ENCODE measurements around the gene MRPL3.

DNA sequence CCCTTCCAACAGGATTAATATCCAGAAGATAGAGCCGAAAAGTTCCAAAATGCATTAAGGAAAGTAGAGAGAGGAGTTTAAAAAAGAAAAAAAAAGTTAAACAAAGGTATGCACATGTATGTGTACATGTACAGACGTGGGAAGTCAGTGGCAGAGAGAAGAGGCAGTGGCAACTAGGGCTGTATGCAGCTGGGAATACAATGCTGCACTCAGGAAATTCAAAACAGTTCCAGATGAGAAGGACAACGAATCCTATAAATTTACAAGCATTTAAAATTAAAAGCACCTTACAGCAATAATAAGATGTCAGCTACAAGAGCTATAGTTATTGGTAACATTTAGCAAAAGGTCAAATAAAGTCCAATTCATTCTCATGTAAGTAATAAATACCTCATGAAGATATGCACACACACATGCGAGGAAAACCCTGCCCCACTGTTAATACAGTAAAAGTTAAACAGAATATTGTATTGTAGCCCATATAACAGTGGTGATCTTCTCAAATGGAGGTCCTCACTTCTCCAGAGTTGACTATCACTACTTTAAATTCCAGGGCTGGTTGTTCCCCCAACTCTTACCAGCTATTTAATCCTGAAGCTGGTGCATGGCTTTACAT, 18.2 kb downstream of the MRPL3 start:
- TF ChIP-seq, protein P1, sequence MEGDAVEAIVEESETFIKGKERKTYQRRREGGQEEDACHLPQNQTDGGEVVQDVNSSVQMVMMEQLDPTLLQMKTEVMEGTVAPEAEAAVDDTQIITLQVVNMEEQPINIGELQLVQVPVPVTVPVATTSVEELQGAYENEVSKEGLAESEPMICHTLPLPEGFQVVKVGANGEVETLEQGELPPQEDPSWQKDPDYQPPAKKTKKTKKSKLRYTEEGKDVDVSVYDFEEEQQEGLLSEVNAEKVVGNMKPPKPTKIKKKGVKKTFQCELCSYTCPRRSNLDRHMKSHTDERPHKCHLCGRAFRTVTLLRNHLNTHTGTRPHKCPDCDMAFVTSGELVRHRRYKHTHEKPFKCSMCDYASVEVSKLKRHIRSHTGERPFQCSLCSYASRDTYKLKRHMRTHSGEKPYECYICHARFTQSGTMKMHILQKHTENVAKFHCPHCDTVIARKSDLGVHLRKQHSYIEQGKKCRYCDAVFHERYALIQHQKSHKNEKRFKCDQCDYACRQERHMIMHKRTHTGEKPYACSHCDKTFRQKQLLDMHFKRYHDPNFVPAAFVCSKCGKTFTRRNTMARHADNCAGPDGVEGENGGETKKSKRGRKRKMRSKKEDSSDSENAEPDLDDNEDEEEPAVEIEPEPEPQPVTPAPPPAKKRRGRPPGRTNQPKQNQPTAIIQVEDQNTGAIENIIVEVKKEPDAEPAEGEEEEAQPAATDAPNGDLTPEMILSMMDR (IDR thresholded peaks at IDR 0.05; ENCODE audit: insufficient read depth, low read length, poor library complexity, severe bottlenecking), result no peak
- no peak for TF ChIP-seq EZH2phosphoT487 (conservative IDR thresholded peaks at IDR 0.05; ENCODE audit: low read length)
